Sigmoid colon (tissue), 7 donors: ENCODE data around the gene TNNC1. TPM values are rescaled to one million over a fixed set of nuclear protein-coding genes. Genes with fewer than 3 reads are reported as not detected.

ENCODE experiments used
- DNase-seq: peaks from one replicate; pipeline ENCODE4 v3.0.0-alpha.2; 2019
- H3K27ac ChIP-seq, 4 donors: fragments of 200-600 bp; sonication (generic); one replicate each; pipeline ENCODE4 v1.5.1; 2016 to 2019; ENCODE audit warnings: mild to moderate bottlenecking in 1 of 4
- H3K27me3 ChIP-seq, 3 donors: fragments of 200-600 bp; sonication (generic); one replicate each; pipeline ENCODE4 v1.5.1; 2019; ENCODE audit warnings: mild to moderate bottlenecking in 1 of 3
- H3K36me3 ChIP-seq, 4 donors: fragments of 200-600 bp; sonication (generic); one replicate each; pipeline ENCODE4 v1.5.1; 2016 to 2019
- H3K4me1 ChIP-seq, 4 donors: fragments of 200-600 bp; sonication (generic); one replicate each; pipeline ENCODE4 v1.5.1; 2017 to 2019
- H3K4me3 ChIP-seq, 4 donors: fragments of 200-600 bp; sonication (generic); one replicate each; pipeline ENCODE4 v1.5.1; 2017 to 2019; ENCODE audit warnings: mild to moderate bottlenecking in 2 of 4, moderate library complexity in 1 of 4
- H3K9me3 ChIP-seq, 4 donors: fragments of 200-600 bp in 3 of 4; sonication (generic) in 3 of 4; one replicate each; pipeline versions ENCODE4 v1.5.1 to v1.6.1; 2013 to 2019
- CTCF ChIP-seq, 4 experiments: fragments of 450-650 bp in 3 of 4; fragments of 200-600 bp in 1 of 4; IDR thresholded peaks; one replicate each; pipeline ENCODE4 v1.5.1; 2016 to 2019; ENCODE audit warnings: antibody characterized with exemption in 4 of 4, mild to moderate bottlenecking in 3 of 4, moderate library complexity in 2 of 4
- EP300 ChIP-seq, 4 donors: sonication (generic); formaldehyde crosslinking; IDR thresholded peaks; one replicate each; pipeline ENCODE4 v1.6.1; 2017; ENCODE audit warnings: antibody characterized with exemption in 4 of 4
- POLR2A ChIP-seq, 2 donors: fragments of 450-650 bp; IDR thresholded peaks; one replicate each; pipeline ENCODE4 v1.6.1; 2016; ENCODE audit warnings: antibody characterized with exemption in 2 of 2, mild to moderate bottlenecking in 2 of 2, moderate library complexity in 2 of 2
- POLR2AphosphoS5 ChIP-seq, 4 donors: sonication (generic); formaldehyde crosslinking; IDR thresholded peaks; one replicate each; pipeline ENCODE4 v1.6.1; 2017; ENCODE audit warnings: antibody characterized with exemption in 4 of 4
- whole genome bisulfite sequencing, 2 donors: extraction: QIAGEN DNeasy Blood & Tissue Kit; methylation state at CpG; one replicate each; pipeline ENCODE4 v1.1.7; 2013; 5-methylcytosine and 5-hydroxymethylcytosine counted together
- intact Hi-C: fragments of 100-400 bp; cut with DNase I; formaldehyde crosslinking; loops from one replicate; pipeline ENCODE4 v1.15.1; 2023
- polyA plus RNA-seq, 3 donors: library from polyadenylated mRNA; stranded (reverse); fragments of 200-250 nt; gene quantifications; one replicate each; pipeline ENCODE4 v1.2.3, GENCODE V29; 2013
- total RNA-seq, 4 donors: library from RNA; depleted of rRNA; stranded (reverse); fragments of >200 nt; gene quantifications; one replicate each; pipeline ENCODE4 v1.1.0, GENCODE V29; 2016
- donor health status: healthy with polysubstance abuse.
- donor health status: Bipolar disorder and iron deficiency.
- donor health status: healthy.

TNNC1 gene
- total and polyA plus RNA-seq, 7 donors: 0.99 to 34.2 (median 2.9) TPM; not detected in 2

- TF ChIP-seq POLR2A (IDR thresholded peaks at IDR 0.05): no peak
- TF ChIP-seq CTCF (IDR thresholded peaks at IDR 0.05): peak; percentile 98 to 100 (median 100)
- intact Hi-C loops: loop anchor here (1.0 kb wide), 1 partner anchor 19 kb away; no protein-coding TSS in a partner anchor
- DNase-seq: peak; percentile 81
- Histone ChIP-seq H3K27me3 (no peaks in the 10 kb centered on the region), H3K27ac (no peak overlapping the region), H3K36me3 (no peaks in the 10 kb centered on the region), H3K4me3 (no peak overlapping the region), H3K9me3 (no peaks in the 10 kb centered on the region), H3K4me1 (peaks cover 0 to 17% (median 8%) of the 10 kb centered on the region in 4 donors)
- 37 to 39% methylated on average over 13 of the region's 13 CpGs for WGBS, 2 donors
Observed at GRCh38 chr3:52446631-52447511, 7.0 kb downstream of the TNNC1 start.

GRCh38 chr3:52446042-52446441, 7.8 kb downstream of the TNNC1 start:
- WGBS, 2 donors: 86 to 88% methylated on average over 4 of the region's 4 CpGs
- Histone ChIP-seq H3K4me3 (no peak overlapping the region), H3K9me3 (no peaks in the 10 kb centered on the region), H3K4me1 (peaks cover 0 to 17% (median 8%) of the 10 kb centered on the region in 4 donors), H3K36me3 (no peaks in the 10 kb centered on the region), H3K27me3 (no peaks in the 10 kb centered on the region), H3K27ac (no peak overlapping the region)
- TF ChIP-seq EP300 (IDR thresholded peaks at IDR 0.05): no peak
- no peak for TF ChIP-seq POLR2A (IDR thresholded peaks at IDR 0.05)
- no peak for TF ChIP-seq CTCF (IDR thresholded peaks at IDR 0.05)
- TF ChIP-seq POLR2AphosphoS5 (IDR thresholded peaks at IDR 0.05): no peak
- intact Hi-C loops: no loop called here
- no peak for DNase-seq

GRCh38 chr3:52444860-52445793, 8.7 kb downstream of the TNNC1 start, which contains the start of gene SEMA3G:
TSS of gene SEMA3G (minus strand) at chr3:52445103. CDS start at chr3:52445027, 76 bp downstream.
- Histone ChIP-seq H3K4me3 (peak within 1 kb of the TSS in 3 of 4 donors; percentile 16 to 24 (median 21)), H3K27me3 (no peaks in the 10 kb centered on the region), H3K27ac (no peak within 1 kb of the TSS), H3K36me3 (no peaks in the 10 kb centered on the region), H3K9me3 (no peaks in the 10 kb centered on the region), H3K4me1 (peaks cover 0 to 17% (median 8%) of the 10 kb centered on the region in 4 donors)
- peak in 1 of 4 donors; percentile 58 for TF ChIP-seq POLR2AphosphoS5 (IDR thresholded peaks at IDR 0.05)
- TF ChIP-seq CTCF (IDR thresholded peaks at IDR 0.05): peak; percentile 49 to 75 (median 63)
- TF ChIP-seq EP300 (IDR thresholded peaks at IDR 0.05): no peak
- TF ChIP-seq POLR2A (IDR thresholded peaks at IDR 0.05): no peak
- intact Hi-C loops: no loop called here
- peak; percentile 81 for DNase-seq
- 22 to 30% methylated on average over 19 of the region's 19 CpGs for WGBS, 2 donors

- H3K27me3 ChIP-seq: no peaks in the 10 kb centered on the region
- peaks cover 0 to 15% (median 7%) of the 10 kb centered on the region in 4 donors for H3K4me1 ChIP-seq
- 89 to 90% methylated on average over 25 of the region's 25 CpGs for WGBS, 2 donors
- no peaks in the 10 kb centered on the region for H3K36me3 ChIP-seq
- no peaks in the 10 kb centered on the region for H3K9me3 ChIP-seq
- H3K4me3 ChIP-seq: peak overlapping the region in 1 of 4 donors; percentile 13
- no peak for TF ChIP-seq EP300 (IDR thresholded peaks at IDR 0.05)
- TF ChIP-seq CTCF (IDR thresholded peaks at IDR 0.05): no peak
- no peak for TF ChIP-seq POLR2A (IDR thresholded peaks at IDR 0.05)
- TF ChIP-seq POLR2AphosphoS5 (IDR thresholded peaks at IDR 0.05): no peak
- no peak overlapping the region for H3K27ac ChIP-seq
- DNase-seq: no peak
- intact Hi-C loops: no loop called here
Observed at GRCh38 chr3:52443791-52444687, 9.8 kb downstream of the TNNC1 start.
